GM18502 (cell line): ENCODE data around the gene CNTD1.
"Not testable (repeated sequence)": the region's sequence is repeated elsewhere in the genome, so short reads cannot be mapped to it uniquely, and the experiment has no call there.

Experiments used
- ATAC-seq: cut with Tn5 transposase; IDR thresholded peaks from one replicate; pipeline ENCODE4 v1.9.1; 2021; ENCODE audit warnings: mild to moderate bottlenecking; ENCODE audit not compliant: unreplicated experiment, poor library complexity

CNTD1 gene

GRCh38 chr17:42798383-42799380 is at the start of gene CNTD1, which contains the start of gene COA3:
Gene CNTD1, plus strand, starts transcription at chr17:42798861. Its CDS starts 207 bp downstream, at chr17:42799068.
Gene COA3, minus strand, starts transcription at chr17:42798704. Its CDS starts 23 bp downstream, at chr17:42798681.
- peak; percentile 74 for ATAC-seq

- no peak for ATAC-seq
These were observed 49.5 kb upstream of the CNTD1 start for GRCh38 chr17:42748908-42749798.

GRCh38 chr17:42750739-42751344 is 47.8 kb upstream of the CNTD1 start:
- ATAC-seq: no peak

GRCh38 chr17:42751628-42752027 is 47.0 kb upstream of the CNTD1 start:
- no peak for ATAC-seq

- ATAC-seq: no peak
These were observed 43.9 kb upstream of the CNTD1 start for GRCh38 chr17:42754782-42755181.

- ATAC-seq: no peak
These were observed 38.5 kb upstream of the CNTD1 start for GRCh38 chr17:42759982-42760651.

GRCh38 chr17:42760652-42761581 is 37.7 kb upstream of the CNTD1 start, which contains the start of gene RAMP2:
Gene RAMP2, plus strand, starts transcription at chr17:42761227. Its CDS starts 35 bp downstream, at chr17:42761262.
- ATAC-seq: no peak

GRCh38 chr17:42761638-42762037 is 37.0 kb upstream of the CNTD1 start:
- no peak for ATAC-seq

GRCh38 chr17:42766124-42766523 is 32.5 kb upstream of the CNTD1 start:
- no peak for ATAC-seq

- ATAC-seq: no peak
These were observed 31.1 kb upstream of the CNTD1 start for GRCh38 chr17:42767512-42767911.

- ATAC-seq: not testable (repeated sequence)
These were observed 30.7 kb upstream of the CNTD1 start for GRCh38 chr17:42768006-42768405.

GRCh38 chr17:42769964-42770363 is 28.7 kb upstream of the CNTD1 start:
- not testable (repeated sequence) for ATAC-seq

- ATAC-seq: no peak
These were observed 25.7 kb upstream of the CNTD1 start for GRCh38 chr17:42772945-42773289.

- ATAC-seq: no peak
These were observed 25.2 kb upstream of the CNTD1 start, which contains the start of gene VPS25 for GRCh38 chr17:42773290-42774035. Gene VPS25, plus strand, starts transcription at chr17:42773449. Its CDS starts 27 bp downstream, at chr17:42773476.

- no peak for ATAC-seq
These were observed 24.5 kb upstream of the CNTD1 start for GRCh38 chr17:42774066-42774745.

- ATAC-seq: no peak
These were observed 23.0 kb upstream of the CNTD1 start for GRCh38 chr17:42775534-42776098.

GRCh38 chr17:42778570-42778969 is 20.1 kb upstream of the CNTD1 start:
- ATAC-seq: no peak
